Lower lobe of right lung (tissue), 2 donors: Measurements from ENCODE around the gene NUMB. TPM values are rescaled to one million over a fixed set of nuclear protein-coding genes. Genes with fewer than 3 reads are reported as not detected.

Experiments used
- ATAC-seq, 2 donors: fragments of 200-7000 bp; cut with Tn5 transposase; one replicate each; pipeline ENCODE4 v1.9.1; 2020 to 2022; ENCODE audit warnings: mild to moderate bottlenecking in 2 of 2, moderate library complexity in 2 of 2
- DNase-seq: peaks from one replicate; pipeline ENCODE4 v3.0.0-alpha.2; 2020
- H3K27ac ChIP-seq: fragments of 200-600 bp; one replicate; pipeline ENCODE4 v1.8.0; 2022
- H3K27me3 ChIP-seq: fragments of 200-600 bp; one replicate; pipeline ENCODE4 v1.8.0; 2022; ENCODE audit warnings: low read depth
- H3K36me3 ChIP-seq: fragments of 200-600 bp; one replicate; pipeline ENCODE4 v1.8.0; 2022; ENCODE audit warnings: mild to moderate bottlenecking
- H3K4me1 ChIP-seq: fragments of 200-600 bp; one replicate; pipeline ENCODE4 v1.8.0; 2022
- H3K4me3 ChIP-seq: fragments of 200-600 bp; one replicate; pipeline ENCODE4 v1.8.0; 2022; ENCODE audit warnings: mild to moderate bottlenecking
- H3K9me3 ChIP-seq: fragments of 200-600 bp; one replicate; pipeline ENCODE4 v1.8.0; 2022
- CTCF ChIP-seq: fragments of 200-600 bp; IDR thresholded peaks from one replicate; pipeline ENCODE4 v1.8.0; 2022; ENCODE audit warnings: antibody characterized with exemption, mild to moderate bottlenecking
- intact Hi-C: fragments of 100-400 bp; cut with DNase I; formaldehyde crosslinking; loops from one replicate; pipeline ENCODE4 v1.11.0; 2022
- total RNA-seq: library from RNA; stranded (reverse); fragmentation: NEBNext Ultra II Directional; extraction: Animal tissue kit (Norgen Biotek cat#: 25700); gene quantifications from one replicate; pipeline ENCODE4 v1.2.1, GENCODE V29; 2021
- donor health status: DM: no; HTN: yes; CAD: no; lungs with severe emphysema.

The NUMB gene
- total RNA-seq, 1 donor from 2014 or later, result 126 TPM

GRCh38 chr14:73250781-73251500 is 207.4 kb downstream of the NUMB start:
- Histone ChIP-seq H3K4me1 (peaks cover 5% of the 10 kb centered on the region), H3K36me3 (no peaks in the 10 kb centered on the region), H3K4me3 (no peak overlapping the region), H3K27me3 (no peaks in the 10 kb centered on the region), H3K9me3 (no peaks in the 10 kb centered on the region), H3K27ac (no peak overlapping the region)
- intact Hi-C loops, result no loop called here
- DNase-seq (no peak), ATAC-seq (no peak)
- TF ChIP-seq CTCF, result no peak

- intact Hi-C loops, result no loop called here
- H3K4me1 ChIP-seq, result peaks cover 11% of the 10 kb centered on the region
Observed at GRCh38 chr14:73250317-73250713, 208.0 kb downstream of the NUMB start.

GRCh38 chr14:73249564-73250316 is 208.6 kb downstream of the NUMB start:
- Histone ChIP-seq H3K4me3 (no peak overlapping the region), H3K27me3 (no peaks in the 10 kb centered on the region), H3K27ac (no peak overlapping the region), H3K4me1 (peaks cover 14% of the 10 kb centered on the region), H3K9me3 (no peaks in the 10 kb centered on the region), H3K36me3 (no peaks in the 10 kb centered on the region)
- ATAC-seq (no peak), DNase-seq (no peak)
- intact Hi-C loops, result no loop called here
- no peak for TF ChIP-seq CTCF

More at GRCh38 chr14:73250317-73250713, 208.0 kb downstream of the NUMB start:
- Histone ChIP-seq H3K27me3 (no peaks in the 10 kb centered on the region), H3K9me3 (no peaks in the 10 kb centered on the region), H3K4me3 (no peak overlapping the region), H3K27ac (no peak overlapping the region), H3K36me3 (no peaks in the 10 kb centered on the region)
- TF ChIP-seq CTCF, result no peak
- ATAC-seq (no peak), DNase-seq (no peak)

GRCh38 chr14:73249108-73249507 is 209.2 kb downstream of the NUMB start:
- no peaks in the 10 kb centered on the region for H3K9me3 ChIP-seq
- no peak for TF ChIP-seq CTCF
- DNase-seq (no peak), ATAC-seq (no peak)
- no peaks in the 10 kb centered on the region for H3K36me3 ChIP-seq
- H3K27me3 ChIP-seq, result no peaks in the 10 kb centered on the region
- no peak overlapping the region for H3K27ac ChIP-seq
- no peak overlapping the region for H3K4me3 ChIP-seq
- peaks cover 14% of the 10 kb centered on the region for H3K4me1 ChIP-seq
- intact Hi-C loops, result no loop called here

- H3K36me3 ChIP-seq, result no peaks in the 10 kb centered on the region
- intact Hi-C loops, result no loop called here
- DNase-seq (no peak), ATAC-seq (no peak)
- H3K9me3 ChIP-seq, result no peaks in the 10 kb centered on the region
- peaks cover 14% of the 10 kb centered on the region for H3K4me1 ChIP-seq
- no peak for TF ChIP-seq CTCF
- H3K27ac ChIP-seq, result no peak overlapping the region
- no peaks in the 10 kb centered on the region for H3K27me3 ChIP-seq
- H3K4me3 ChIP-seq, result no peak overlapping the region
Observed at GRCh38 chr14:73248108-73248868, 210.1 kb downstream of the NUMB start.
